Activated CD4-positive, alpha-beta memory T cell treated with anti-CD3 and anti-CD28 coated beads for 36 hours (primary cell): ENCODE measurements around the gene RAD51B. TPM values are rescaled to one million over a fixed set of nuclear protein-coding genes. Genes with fewer than 3 reads are reported as not detected.

Source experiments
- CTCF ChIA-PET: fragments of 350-600 bp; sonication (Branson Sonifier 250); formaldehyde crosslinking; loops from one replicate; lab custom pipeline; 2021; ENCODE audit warnings: antibody characterized with exemption, inconsistent platforms; lab: Charles Lee
- POLR2A ChIA-PET: fragments of 350-600 bp; sonication (Branson Sonifier 250); formaldehyde crosslinking; loops from one replicate; lab custom pipeline; 2021; ENCODE audit warnings: antibody characterized with exemption; lab: Charles Lee
- DNase-seq: peaks from one replicate; pipeline ENCODE4 v3.0.0-alpha.2; 2020
- H3K27ac Mint-ChIP-seq: one replicate; pipeline ENCODE4 v1.8.0; 2021; ENCODE audit warnings: mixed read lengths
- H3K27me3 Mint-ChIP-seq: one replicate; pipeline ENCODE4 v1.8.0; 2021; ENCODE audit warnings: mixed read lengths
- H3K36me3 Mint-ChIP-seq: one replicate; pipeline ENCODE4 v1.8.0; 2021; ENCODE audit warnings: mixed read lengths
- H3K4me1 Mint-ChIP-seq: one replicate; pipeline ENCODE4 v1.8.0; 2021; ENCODE audit warnings: low read depth, mixed read lengths
- H3K4me3 Mint-ChIP-seq: one replicate; pipeline ENCODE4 v1.8.0; 2021; ENCODE audit warnings: mild to moderate bottlenecking, mixed read lengths
- H3K9me3 Mint-ChIP-seq: one replicate; pipeline ENCODE4 v1.8.0; 2021; ENCODE audit warnings: mixed read lengths
- intact Hi-C: fragments of 100-400 bp; cut with micrococcal nuclease; formaldehyde crosslinking; loops from one replicate; pipeline ENCODE4 v1.15.1; 2023
- total RNA-seq, 2 experiments: library from RNA; stranded (reverse); gene quantifications; one replicate each; pipeline ENCODE4 v1.2.3, GENCODE V29; 2021

Gene RAD51B
- total RNA-seq, 2 experiments from 2014 or later: 32.3 to 34.3 TPM

- Mint-ChIP-seq H3K4me3 (no peak overlapping the region), H3K27ac (no peak overlapping the region), H3K36me3 (no peaks in the 10 kb centered on the region), H3K27me3 (no peaks in the 10 kb centered on the region), H3K4me1 (peaks cover 28% of the 10 kb centered on the region), H3K9me3 (no peaks in the 10 kb centered on the region)
- DNase-seq: no peak
- intact Hi-C loops: loop anchor here (5.0 kb wide), 1 partner anchor 304 kb away; no protein-coding TSS in a partner anchor
- POLR2A ChIA-PET: no interaction called here
- CTCF ChIA-PET: interaction anchor here (0.6 to 9.5 kb wide), 9 partner anchors 37 to 597 kb away, joined by 3 to 142 read pairs (median 4); no protein-coding TSS in a partner anchor
Observed at GRCh38 chr14:68246074-68246785, 426.7 kb downstream of the RAD51B start.

- peaks cover 31% of the 10 kb centered on the region for H3K4me1 Mint-ChIP-seq
- POLR2A ChIA-PET: no interaction called here
- intact Hi-C loops: loop anchor here (5.0 kb wide), 1 partner anchor 304 kb away; no protein-coding TSS in a partner anchor
- no peaks in the 10 kb centered on the region for H3K36me3 Mint-ChIP-seq
- H3K27me3 Mint-ChIP-seq: no peaks in the 10 kb centered on the region
- no peak overlapping the region for H3K27ac Mint-ChIP-seq
- no peak for DNase-seq
- H3K9me3 Mint-ChIP-seq: no peaks in the 10 kb centered on the region
- CTCF ChIA-PET: interaction anchor here (0.6 to 9.5 kb wide), 9 partner anchors 37 to 597 kb away, joined by 3 to 142 read pairs (median 8); no protein-coding TSS in a partner anchor
- no peak overlapping the region for H3K4me3 Mint-ChIP-seq
Observed at GRCh38 chr14:68246786-68247105, 427.2 kb downstream of the RAD51B start.

GRCh38 chr14:68247274-68247673, 427.7 kb downstream of the RAD51B start:
- ChIA-PET POLR2A (no interaction called here), CTCF (interaction anchor here (0.6 to 9.5 kb wide), 16 partner anchors 36 to 616 kb away, joined by 3 to 142 read pairs (median 3); no protein-coding TSS in a partner anchor)
- DNase-seq: no peak
- Mint-ChIP-seq H3K4me3 (no peak overlapping the region), H3K27ac (no peak overlapping the region), H3K9me3 (no peaks in the 10 kb centered on the region), H3K36me3 (no peaks in the 10 kb centered on the region), H3K4me1 (peaks cover 35% of the 10 kb centered on the region), H3K27me3 (no peaks in the 10 kb centered on the region)
- intact Hi-C loops: loop anchor here (5.0 kb wide), 1 partner anchor 305 kb away; no protein-coding TSS in a partner anchor

GRCh38 chr14:68247676-68248268, 428.2 kb downstream of the RAD51B start:
- Mint-ChIP-seq H3K4me1 (peaks cover 36% of the 10 kb centered on the region), H3K27ac (no peak overlapping the region), H3K4me3 (no peak overlapping the region), H3K27me3 (no peaks in the 10 kb centered on the region), H3K9me3 (no peaks in the 10 kb centered on the region), H3K36me3 (no peaks in the 10 kb centered on the region)
- ChIA-PET CTCF (interaction anchor here (0.6 to 9.5 kb wide), 14 partner anchors 36 to 615 kb away, joined by 3 to 142 read pairs (median 3); no protein-coding TSS in a partner anchor), POLR2A (no interaction called here)
- no peak for DNase-seq
- intact Hi-C loops: loop anchor here (1.0 to 5.0 kb wide), 3 partner anchors 305 to 568 kb away; no protein-coding TSS in a partner anchor

GRCh38 chr14:68248481-68249255, 429.1 kb downstream of the RAD51B start:
- Mint-ChIP-seq H3K27me3 (no peaks in the 10 kb centered on the region), H3K36me3 (no peaks in the 10 kb centered on the region), H3K27ac (no peak overlapping the region), H3K4me1 (peaks cover 36% of the 10 kb centered on the region), H3K4me3 (no peak overlapping the region), H3K9me3 (no peaks in the 10 kb centered on the region)
- DNase-seq: no peak
- CTCF ChIA-PET: interaction anchor here (0.6 to 9.5 kb wide), 24 partner anchors 16 to 595 kb away, joined by 3 to 142 read pairs (median 4); no protein-coding TSS in a partner anchor
- intact Hi-C loops: loop anchor here (1.0 to 5.0 kb wide), 3 partner anchors 306 to 567 kb away; no protein-coding TSS in a partner anchor
- POLR2A ChIA-PET: interaction anchor here (1.4 kb wide), 1 partner anchor 533 kb away, joined by 3 read pairs; no protein-coding TSS in a partner anchor

- Mint-ChIP-seq H3K36me3 (no peaks in the 10 kb centered on the region), H3K27ac (no peak overlapping the region), H3K9me3 (no peaks in the 10 kb centered on the region), H3K27me3 (no peaks in the 10 kb centered on the region), H3K4me1 (peaks cover 36% of the 10 kb centered on the region), H3K4me3 (no peak overlapping the region)
- POLR2A ChIA-PET: interaction anchor here (0.7 to 2.2 kb wide), 3 partner anchors 532 to 545 kb away, joined by 3 to 8 read pairs (median 3); partner anchors contain the start of gene ZFP36L1
- CTCF ChIA-PET: interaction anchor here (0.7 to 9.5 kb wide), 29 partner anchors 9 to 593 kb away, joined by 3 to 142 read pairs (median 4); no protein-coding TSS in a partner anchor
- intact Hi-C loops: loop anchor here (5.0 kb wide), 3 partner anchors 308 to 467 kb away; no protein-coding TSS in a partner anchor
- no peak for DNase-seq
Observed at GRCh38 chr14:68249661-68250451, 430.3 kb downstream of the RAD51B start.

- Mint-ChIP-seq H3K4me3 (no peak overlapping the region), H3K36me3 (no peaks in the 10 kb centered on the region), H3K27me3 (no peaks in the 10 kb centered on the region), H3K4me1 (peaks cover 47% of the 10 kb centered on the region), H3K27ac (no peak overlapping the region), H3K9me3 (no peaks in the 10 kb centered on the region)
- intact Hi-C loops: loop anchor here (1.0 to 5.0 kb wide), 3 partner anchors 411 to 538 kb away; no protein-coding TSS in a partner anchor
- no peak for DNase-seq
- POLR2A ChIA-PET: interaction anchor here (0.7 to 2.2 kb wide), 3 partner anchors 541 to 565 kb away, joined by 3 to 8 read pairs (median 3); partner anchors contain the start of gene ZFP36L1
- CTCF ChIA-PET: interaction anchor here (0.7 to 9.5 kb wide), 11 partner anchors 8 to 592 kb away, joined by 3 to 142 read pairs (median 5); no protein-coding TSS in a partner anchor
Observed at GRCh38 chr14:68250927-68251768, 431.6 kb downstream of the RAD51B start.

GRCh38 chr14:68251769-68252100, 432.2 kb downstream of the RAD51B start:
- Mint-ChIP-seq H3K4me3 (no peak overlapping the region), H3K27ac (no peak overlapping the region), H3K27me3 (no peaks in the 10 kb centered on the region), H3K9me3 (no peaks in the 10 kb centered on the region), H3K36me3 (no peaks in the 10 kb centered on the region), H3K4me1 (peaks cover 47% of the 10 kb centered on the region)
- CTCF ChIA-PET: interaction anchor here (1.8 to 9.5 kb wide), 3 partner anchors 8 to 565 kb away, joined by 7 to 142 read pairs (median 89); no protein-coding TSS in a partner anchor
- no peak for DNase-seq
- intact Hi-C loops: loop anchor here (1.0 to 5.0 kb wide), 3 partner anchors 411 to 538 kb away; no protein-coding TSS in a partner anchor
- POLR2A ChIA-PET: interaction anchor here (1.3 kb wide), 1 partner anchor 564 kb away, joined by 3 read pairs; no protein-coding TSS in a partner anchor

- DNase-seq: no peak
- POLR2A ChIA-PET: no interaction called here
- Mint-ChIP-seq H3K27me3 (no peaks in the 10 kb centered on the region), H3K4me1 (peaks cover 39% of the 10 kb centered on the region), H3K4me3 (no peak overlapping the region), H3K27ac (no peak overlapping the region), H3K36me3 (no peaks in the 10 kb centered on the region), H3K9me3 (no peaks in the 10 kb centered on the region)
- intact Hi-C loops: loop anchor here (5.0 kb wide), 2 partner anchors 409 to 464 kb away; no protein-coding TSS in a partner anchor
- CTCF ChIA-PET: interaction anchor here (8.1 to 9.5 kb wide), 2 partner anchors 536 to 563 kb away, joined by 89 to 142 read pairs; no protein-coding TSS in a partner anchor
Observed at GRCh38 chr14:68253160-68253780, 433.7 kb downstream of the RAD51B start.
